Pancreas (tissue), 10 donors: ENCODE measurements around the gene SELENOP. TPM values are rescaled to one million over a fixed set of nuclear protein-coding genes. Genes with fewer than 3 reads are reported as not detected.

Source experiments
- ATAC-seq, 4 donors: fragments of 200-7000 bp; cut with Tn5 transposase; one replicate each; pipeline versions ENCODE4 v1.8.0 to v1.9.1; 2020; ENCODE audit warnings: mild to moderate bottlenecking in 4 of 4, moderate library complexity in 4 of 4
- DNase-seq, 6 donors: peaks; one replicate each; pipeline ENCODE4 v3.0.0-alpha.2; 2020
- FAIRE-seq: peaks from 2 replicates; lab custom pipeline; 2012; peaks lifted over from hg19 to GRCh38; lab: Jason Lieb, UNC
- H3K27ac ChIP-seq, 4 donors: fragments of 200-600 bp; sonication (generic); 1 replicate in 3 of 4; 2 replicates in 1 of 4; pipeline versions ENCODE4 v1.5.0 to v1.8.0; 2020
- H3K27me3 ChIP-seq, 4 donors: fragments of 200-600 bp; one replicate each; pipeline ENCODE4 v1.8.0; 2021
- H3K36me3 ChIP-seq, 3 donors: fragments of 200-600 bp; sonication (generic) in 1 of 3; one replicate each; pipeline versions ENCODE4 v1.5.0 to v1.8.0; 2020 to 2021
- H3K4me1 ChIP-seq, 3 donors: fragments of 200-600 bp; one replicate each; pipeline ENCODE4 v1.8.0; 2021
- H3K4me3 ChIP-seq, 4 donors: fragments of 200-600 bp; sonication (generic) in 2 of 4; one replicate each; pipeline versions ENCODE4 v1.5.0 to v1.8.0; 2020 to 2021
- H3K9me3 ChIP-seq, 4 donors: fragments of 200-600 bp; one replicate each; pipeline ENCODE4 v1.8.0; 2021
- WGBS, 2 donors: extraction: QIAGEN DNeasy Blood & Tissue Kit; methylation state at CpG; one replicate each; pipeline ENCODE4 v1.1.7; 2013; 5-methylcytosine and 5-hydroxymethylcytosine counted together
- intact Hi-C, 3 donors: fragments of 100-400 bp; cut with DNase I; formaldehyde crosslinking; loops; one replicate each; pipeline versions ENCODE4 v1.11.1 to v1.14.2; 2022
- polyA plus RNA-seq, 2 donors: library from polyadenylated mRNA; stranded (reverse); fragments of 200-250 nt; gene quantifications; one replicate each; pipeline ENCODE4 v1.2.3, GENCODE V29; 2013
- total RNA-seq, 6 donors: library from RNA; stranded (reverse); fragmentation: NEBNext Ultra II Directional in 4 of 6; extraction: Animal tissue kit (Norgen Biotek cat#: 25700) in 4 of 6; gene quantifications; one replicate each; pipeline versions ENCODE4 v1.2.1 to v1.2.4, GENCODE V29; 2021 to 2023
- TF ChIP-seq, protein P1 (sequence below), 4 donors: fragments of 200-600 bp; sonication (generic) in 3 of 4; IDR thresholded peaks; one replicate each; pipeline versions ENCODE4 v1.5.0 to v1.8.0; 2021; ENCODE audit warnings: antibody characterized with exemption in 4 of 4
- donor health status: healthy with polysubstance abuse.
- donor health status: DM: no; HTN: no; CAD: no; lungs with moderate emphysema.
- donor health status: DM: no; HTN: no; CAD: no.
- donor health status: control.
- donor health status: control.
- donor health status: Bipolar disorder and iron deficiency.
- donor health status: DM: yes; HTN: yes; CAD: no.
- donor health status: DM: no; HTN: no; CAD: no.
- donor health status: DM: no; HTN: no; CAD: no.
- donor health status: DM: yes; HTN: yes; CAD: no.

SELENOP gene
- total and polyA plus RNA-seq, 8 donors = 32.5 to 195 (median 90.0) TPM

DNA sequence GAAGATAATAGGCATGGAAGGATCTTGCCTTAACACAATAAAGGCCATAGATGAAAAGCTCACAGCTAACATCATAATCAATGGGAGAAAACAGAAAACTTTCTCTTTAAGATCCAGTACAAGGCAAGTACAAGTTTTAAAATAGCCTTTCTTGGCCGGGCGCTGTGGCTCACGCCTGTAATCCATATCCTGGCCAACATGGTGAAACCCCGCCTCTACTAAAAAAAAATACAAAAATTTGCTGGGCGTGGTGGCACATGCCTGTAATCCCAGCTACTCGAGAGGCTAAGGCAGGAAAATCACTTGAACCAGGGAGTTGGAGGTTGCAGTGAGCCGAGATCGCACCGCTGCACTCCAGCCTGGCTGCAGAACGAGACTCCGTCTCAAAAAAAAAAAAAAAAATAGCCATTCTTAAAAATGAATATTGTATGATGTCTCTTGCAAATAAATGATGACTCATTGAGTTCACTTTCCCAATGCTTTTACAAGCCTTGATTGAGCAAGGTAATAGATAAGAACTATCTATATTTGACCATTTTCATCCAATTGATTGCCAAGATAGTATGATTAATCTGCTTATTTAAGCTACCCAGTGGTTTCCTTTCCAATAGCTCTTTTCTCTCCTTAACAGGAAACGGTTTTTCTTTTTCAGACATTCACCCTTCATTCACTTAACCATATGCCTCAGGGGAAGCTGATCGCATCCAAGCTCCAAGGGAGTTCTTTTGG is 39.3 kb downstream of the SELENOP start:
- no peak overlapping the region for H3K4me3 ChIP-seq
- FAIRE-seq = no peak

DNA sequence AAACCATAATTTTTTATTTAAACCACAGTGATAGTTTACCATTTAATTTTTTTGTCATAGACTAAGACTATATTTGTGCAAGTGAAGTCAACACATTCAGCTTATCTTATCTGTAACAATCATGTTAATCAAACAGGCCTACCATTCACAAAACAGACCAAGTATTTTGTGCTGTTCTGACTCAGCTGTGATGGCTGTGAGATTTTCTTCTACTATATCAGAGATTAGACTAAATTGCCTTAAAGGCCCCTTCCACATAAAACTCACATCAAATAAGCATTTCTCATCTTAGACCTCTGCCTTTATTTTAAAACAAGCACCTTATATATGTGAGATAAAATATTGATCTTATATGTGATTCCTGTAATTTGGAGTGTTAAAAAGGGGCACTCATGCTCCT is 41.7 kb downstream of the SELENOP start:
- TF ChIP-seq, protein P1, sequence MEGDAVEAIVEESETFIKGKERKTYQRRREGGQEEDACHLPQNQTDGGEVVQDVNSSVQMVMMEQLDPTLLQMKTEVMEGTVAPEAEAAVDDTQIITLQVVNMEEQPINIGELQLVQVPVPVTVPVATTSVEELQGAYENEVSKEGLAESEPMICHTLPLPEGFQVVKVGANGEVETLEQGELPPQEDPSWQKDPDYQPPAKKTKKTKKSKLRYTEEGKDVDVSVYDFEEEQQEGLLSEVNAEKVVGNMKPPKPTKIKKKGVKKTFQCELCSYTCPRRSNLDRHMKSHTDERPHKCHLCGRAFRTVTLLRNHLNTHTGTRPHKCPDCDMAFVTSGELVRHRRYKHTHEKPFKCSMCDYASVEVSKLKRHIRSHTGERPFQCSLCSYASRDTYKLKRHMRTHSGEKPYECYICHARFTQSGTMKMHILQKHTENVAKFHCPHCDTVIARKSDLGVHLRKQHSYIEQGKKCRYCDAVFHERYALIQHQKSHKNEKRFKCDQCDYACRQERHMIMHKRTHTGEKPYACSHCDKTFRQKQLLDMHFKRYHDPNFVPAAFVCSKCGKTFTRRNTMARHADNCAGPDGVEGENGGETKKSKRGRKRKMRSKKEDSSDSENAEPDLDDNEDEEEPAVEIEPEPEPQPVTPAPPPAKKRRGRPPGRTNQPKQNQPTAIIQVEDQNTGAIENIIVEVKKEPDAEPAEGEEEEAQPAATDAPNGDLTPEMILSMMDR (IDR thresholded peaks at IDR 0.05) = no peak
- H3K9me3 ChIP-seq = no peaks in the 10 kb centered on the region
- intact Hi-C loops = no loop called here
- DNase-seq = no peak
- FAIRE-seq = no peak
- H3K27me3 ChIP-seq = peaks cover 0 to 4% (median 0%) of the 10 kb centered on the region in 4 donors
- H3K4me1 ChIP-seq = no peaks in the 10 kb centered on the region
- no peaks in the 10 kb centered on the region for H3K36me3 ChIP-seq
- ATAC-seq = no peak
- H3K4me3 ChIP-seq = no peak overlapping the region
- no peak overlapping the region for H3K27ac ChIP-seq

More for the DNA sequence above, 39.3 kb downstream of the SELENOP start:
- TF ChIP-seq, protein P1 (IDR thresholded peaks at IDR 0.05) = no peak
- Histone ChIP-seq H3K27me3 (peaks cover 0 to 4% (median 0%) of the 10 kb centered on the region in 4 donors), H3K9me3 (no peaks in the 10 kb centered on the region), H3K27ac (no peak overlapping the region), H3K4me1 (no peaks in the 10 kb centered on the region), H3K36me3 (no peaks in the 10 kb centered on the region)
- WGBS, 2 donors = 61 to 63% methylated on average over 13 of the region's 13 CpGs
- peak in 1 of 4 donors; percentile 16 for ATAC-seq
- DNase-seq = no peak
- intact Hi-C loops = no loop called here

DNA sequence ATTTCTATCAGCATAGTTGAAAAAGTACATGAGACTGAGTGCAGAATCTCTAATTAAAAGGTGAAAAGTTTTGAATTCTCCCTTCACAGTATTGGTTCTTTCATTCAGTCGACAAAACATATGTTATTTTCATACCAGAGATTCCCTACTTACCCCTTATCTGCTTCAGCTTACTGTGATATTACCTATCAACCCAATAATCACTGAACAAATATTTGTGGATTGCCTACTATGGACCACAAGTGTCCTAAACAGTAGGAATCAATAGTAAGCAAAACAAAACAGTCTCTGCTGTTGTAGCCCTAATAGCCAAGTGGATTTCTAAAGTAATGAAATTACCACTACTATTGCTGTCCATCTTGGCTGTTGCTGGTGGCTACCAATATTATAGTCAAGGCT is 43.6 kb downstream of the SELENOP start:
- no peaks in the 10 kb centered on the region for H3K9me3 ChIP-seq
- WGBS, 2 donors = 9 to 23% methylated on average over 1 of the region's 1 CpG
- TF ChIP-seq, protein P1 (IDR thresholded peaks at IDR 0.05) = no peak
- no peaks in the 10 kb centered on the region for H3K4me1 ChIP-seq
- no peak overlapping the region for H3K27ac ChIP-seq
- no peak overlapping the region for H3K4me3 ChIP-seq
- peaks cover 0 to 4% (median 0%) of the 10 kb centered on the region in 4 donors for H3K27me3 ChIP-seq
- ATAC-seq (no peak), DNase-seq (no peak), FAIRE-seq (no peak)
- H3K36me3 ChIP-seq = no peaks in the 10 kb centered on the region
- intact Hi-C loops = no loop called here

DNA sequence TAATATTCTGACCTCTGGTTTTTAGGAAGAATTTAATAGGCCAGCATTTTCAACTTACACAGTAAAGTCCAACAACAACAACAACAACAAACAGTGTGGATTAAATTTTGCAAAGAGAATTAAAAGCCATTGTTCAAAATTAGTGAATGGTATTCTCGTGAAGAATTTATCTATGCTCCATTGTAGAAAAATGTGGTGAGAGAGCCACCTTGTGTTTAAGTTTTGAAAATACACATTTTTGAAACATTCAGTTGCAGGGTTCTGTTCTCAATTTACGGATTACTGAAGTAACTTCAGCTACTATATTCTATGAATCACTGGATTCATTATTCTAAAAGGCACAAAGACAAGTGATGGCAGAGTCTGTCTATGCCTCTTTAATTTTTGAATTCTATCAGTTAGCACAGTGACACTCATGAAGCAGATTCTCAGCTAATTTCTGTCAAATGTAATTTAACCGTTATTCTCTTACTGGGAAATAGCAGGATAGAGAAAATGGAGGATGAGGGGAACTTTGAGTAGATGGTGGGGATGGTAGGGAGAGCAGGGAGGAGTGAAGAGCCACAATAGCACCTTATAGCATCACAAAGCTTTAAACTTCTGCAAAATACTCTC is 44.1 kb downstream of the SELENOP start:
- Histone ChIP-seq H3K36me3 (no peaks in the 10 kb centered on the region), H3K4me3 (no peak overlapping the region), H3K27ac (no peak overlapping the region), H3K4me1 (no peaks in the 10 kb centered on the region), H3K27me3 (peaks cover 0 to 4% (median 0%) of the 10 kb centered on the region in 4 donors), H3K9me3 (no peaks in the 10 kb centered on the region)
- no peak for DNase-seq
- WGBS, 2 donors = 31% methylated on average over 3 of the region's 3 CpGs
- peak in 3 of 4 donors; percentile 59 to 72 (median 69) for ATAC-seq
- intact Hi-C loops = no loop called here
- peak; percentile 90 for FAIRE-seq
- TF ChIP-seq, protein P1 (IDR thresholded peaks at IDR 0.05) = peak in 3 of 4 donors; percentile 25 to 32 (median 31)

DNA sequence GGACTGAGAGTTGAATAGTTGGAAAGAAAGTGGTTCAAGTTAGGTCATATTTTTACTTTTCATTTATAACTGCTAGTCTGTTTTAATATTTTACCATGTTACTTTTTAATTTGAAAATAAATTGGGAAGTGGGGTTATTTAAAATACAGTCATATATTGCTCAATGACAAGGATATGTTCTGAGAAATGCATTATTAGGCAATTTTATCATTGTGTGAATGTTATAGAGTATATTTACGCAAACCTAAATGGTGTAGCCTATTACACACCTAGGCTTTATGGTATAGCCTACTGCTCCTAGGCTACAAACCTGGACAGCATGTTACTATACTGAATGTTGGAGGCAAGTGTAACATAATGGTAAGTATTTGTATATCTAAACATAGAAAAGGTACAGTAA is 49.9 kb downstream of the SELENOP start:
- H3K27ac ChIP-seq = no peak overlapping the region
- 91 to 94% methylated on average over 1 of the region's 1 CpG for WGBS, 2 donors
- intact Hi-C loops = no loop called here
- no peak for DNase-seq
- H3K4me1 ChIP-seq = no peaks in the 10 kb centered on the region
- ATAC-seq = no peak
- no peaks in the 10 kb centered on the region for H3K36me3 ChIP-seq
- TF ChIP-seq, protein P1 (IDR thresholded peaks at IDR 0.05) = no peak
- no peaks in the 10 kb centered on the region for H3K9me3 ChIP-seq
- H3K27me3 ChIP-seq = no peaks in the 10 kb centered on the region
- H3K4me3 ChIP-seq = no peak overlapping the region
- FAIRE-seq = no peak
